GM11168 (cell line): ENCODE data around the gene SLC17A2.

Source experiments
- in situ Hi-C: fragments of 300-500 bp; cut with MboI; formaldehyde crosslinking; loops from one replicate; pipeline ENCODE4 v1.12.0; 2022; ENCODE audit warnings: low sequenced_read_pairs; ENCODE audit not compliant: unreplicated experiment

SLC17A2 gene, protein sequence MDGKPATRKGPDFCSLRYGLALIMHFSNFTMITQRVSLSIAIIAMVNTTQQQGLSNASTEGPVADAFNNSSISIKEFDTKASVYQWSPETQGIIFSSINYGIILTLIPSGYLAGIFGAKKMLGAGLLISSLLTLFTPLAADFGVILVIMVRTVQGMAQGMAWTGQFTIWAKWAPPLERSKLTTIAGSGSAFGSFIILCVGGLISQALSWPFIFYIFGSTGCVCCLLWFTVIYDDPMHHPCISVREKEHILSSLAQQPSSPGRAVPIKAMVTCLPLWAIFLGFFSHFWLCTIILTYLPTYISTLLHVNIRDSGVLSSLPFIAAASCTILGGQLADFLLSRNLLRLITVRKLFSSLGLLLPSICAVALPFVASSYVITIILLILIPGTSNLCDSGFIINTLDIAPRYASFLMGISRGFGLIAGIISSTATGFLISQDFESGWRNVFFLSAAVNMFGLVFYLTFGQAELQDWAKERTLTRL

DNA sequence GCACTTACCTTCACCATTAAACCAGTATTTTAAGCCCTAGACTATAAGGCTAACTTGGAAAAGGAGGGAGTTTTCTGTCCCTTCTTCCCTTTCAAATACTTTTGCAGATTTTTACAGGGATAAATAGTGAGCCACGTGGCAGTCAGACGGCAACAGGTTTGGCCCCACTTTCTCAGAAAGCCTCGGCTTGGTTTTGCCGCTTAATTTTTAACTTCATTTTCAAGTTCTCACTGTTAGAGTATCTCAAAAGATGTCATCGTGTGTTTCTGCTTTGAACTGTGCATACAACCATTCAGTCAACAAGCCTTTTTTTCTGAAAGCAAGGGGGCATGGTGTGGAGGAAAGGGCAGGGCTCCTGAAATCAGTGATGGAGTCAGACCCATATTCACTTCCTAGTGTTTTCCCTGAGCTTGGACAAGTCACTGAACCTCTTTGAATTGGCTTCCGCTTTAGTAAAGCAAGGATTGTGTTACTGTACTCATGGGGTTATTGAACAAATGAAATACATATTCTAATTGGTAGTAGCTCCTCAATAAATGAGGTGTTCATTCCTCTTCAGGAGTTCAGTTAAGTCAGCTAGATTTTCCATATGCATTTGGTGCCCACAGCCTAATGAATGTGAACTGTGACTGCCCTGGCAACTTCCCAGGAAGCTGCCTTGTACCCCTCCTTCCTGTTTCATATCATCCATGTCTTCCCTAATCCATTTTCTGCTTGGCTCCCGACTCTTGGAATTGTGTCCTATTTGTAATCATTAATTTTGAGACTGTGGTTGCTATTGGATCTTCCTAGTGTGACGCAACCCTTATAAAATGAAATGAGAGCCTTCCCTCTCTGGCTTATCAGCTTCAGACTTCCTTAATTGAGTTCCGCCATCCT lies at the start of gene SLC17A2:
SLC17A2 (minus strand) TSS at position 160 of the 879 bp plus-strand sequence. CDS start 4,895 bp downstream, outside the sequence.
- in situ Hi-C loops, result no loop called here

DNA sequence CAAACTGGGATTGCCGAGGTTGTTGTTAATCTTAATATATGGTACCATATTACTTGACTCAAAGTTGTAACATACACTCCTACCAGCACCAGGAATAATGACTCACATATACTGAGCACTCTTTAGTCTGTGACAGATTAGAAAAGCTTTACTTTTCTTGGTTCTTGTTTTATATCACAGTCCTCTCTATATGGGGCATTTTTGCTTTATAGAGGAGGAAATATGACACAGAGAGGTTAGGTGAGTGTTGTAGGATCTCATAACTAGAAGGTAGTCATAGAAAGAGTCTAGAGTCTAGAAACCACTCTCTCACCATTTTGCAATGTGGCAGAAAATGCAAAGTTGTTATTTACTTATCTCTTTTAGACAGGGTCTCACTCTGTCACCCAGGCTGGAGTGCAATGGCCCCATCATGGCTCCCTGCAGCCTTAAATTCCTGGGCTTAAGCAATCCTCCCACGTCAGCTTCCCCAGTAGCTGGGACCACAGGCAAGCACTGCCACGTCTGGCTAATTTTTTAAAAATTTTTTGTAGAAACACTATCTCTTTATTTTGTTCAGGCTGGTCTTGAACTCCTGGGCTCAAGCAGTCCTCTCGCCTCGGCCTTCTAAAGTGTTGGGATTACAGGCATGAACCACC lies 45.6 kb upstream of the SLC17A2 start:
- in situ Hi-C loops, result no loop called here

DNA sequence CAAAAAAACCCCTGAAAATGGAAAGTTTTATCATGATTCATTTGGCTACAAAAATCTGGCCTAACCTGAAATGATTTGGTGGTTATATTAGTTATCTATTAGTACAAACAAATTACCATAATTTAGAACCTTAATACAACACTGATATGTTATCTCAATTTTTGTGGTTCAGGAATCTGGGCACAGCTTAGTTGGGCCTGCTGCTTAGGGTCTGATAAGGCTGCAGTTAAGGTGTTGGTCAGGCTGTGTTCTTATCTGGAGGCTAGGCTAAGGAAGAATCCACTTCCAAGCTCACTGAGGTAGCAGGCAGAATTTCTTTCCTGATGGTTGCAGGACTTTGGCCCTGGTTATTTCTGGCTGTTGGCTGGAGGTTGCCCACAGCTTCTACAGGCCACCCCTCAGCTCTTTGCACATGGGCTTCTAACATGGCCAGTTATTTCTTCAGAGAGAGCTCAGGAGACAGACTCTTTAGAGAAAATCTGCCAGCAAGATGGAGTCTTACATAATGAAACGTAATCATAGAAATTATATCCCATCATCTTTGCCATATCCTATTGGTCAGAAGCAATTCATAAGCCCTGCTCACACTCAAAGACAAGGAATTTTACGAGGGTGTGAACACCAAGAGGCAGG lies 43.5 kb upstream of the SLC17A2 start:
- in situ Hi-C loops, result no loop called here

DNA sequence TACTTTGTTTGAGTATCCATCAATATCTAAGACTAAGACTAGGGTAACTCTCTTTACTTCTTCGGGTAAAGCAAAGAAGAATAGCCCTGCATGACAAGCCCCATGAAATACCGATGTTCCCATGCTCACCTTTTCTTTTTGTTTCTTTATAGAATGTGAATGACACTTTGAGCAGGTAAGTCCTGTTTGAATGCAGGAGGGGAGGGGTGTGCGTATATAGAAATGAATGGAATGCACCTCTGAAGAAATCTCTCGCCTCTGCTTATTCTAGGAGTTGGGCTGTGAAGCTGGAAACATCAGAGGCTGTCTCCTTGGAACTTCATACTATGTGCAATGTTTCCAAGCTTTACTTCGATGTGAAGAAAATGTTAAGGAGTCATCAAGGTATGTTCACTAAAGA lies 42.4 kb upstream of the SLC17A2 start:
- in situ Hi-C loops, result no loop called here

DNA sequence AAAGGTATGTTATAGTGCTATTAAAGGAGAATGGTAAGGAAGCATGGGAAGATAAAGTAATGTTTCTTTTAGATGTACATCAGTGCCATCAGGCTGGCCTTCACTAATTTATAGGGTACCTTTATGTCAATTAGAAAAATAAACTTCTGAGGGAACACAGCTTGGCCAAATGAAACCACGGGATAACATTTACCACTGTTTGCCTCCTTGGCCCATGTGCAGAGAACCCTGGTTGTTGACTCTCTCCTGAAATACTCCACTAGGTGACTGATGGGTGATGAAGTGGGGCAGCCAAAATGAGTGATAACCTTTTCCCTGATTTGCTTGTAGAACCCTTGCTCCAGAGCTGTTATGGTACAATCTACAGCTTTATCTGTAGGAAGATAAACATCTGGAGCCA lies 41.6 kb upstream of the SLC17A2 start:
- in situ Hi-C loops, result no loop called here

DNA sequence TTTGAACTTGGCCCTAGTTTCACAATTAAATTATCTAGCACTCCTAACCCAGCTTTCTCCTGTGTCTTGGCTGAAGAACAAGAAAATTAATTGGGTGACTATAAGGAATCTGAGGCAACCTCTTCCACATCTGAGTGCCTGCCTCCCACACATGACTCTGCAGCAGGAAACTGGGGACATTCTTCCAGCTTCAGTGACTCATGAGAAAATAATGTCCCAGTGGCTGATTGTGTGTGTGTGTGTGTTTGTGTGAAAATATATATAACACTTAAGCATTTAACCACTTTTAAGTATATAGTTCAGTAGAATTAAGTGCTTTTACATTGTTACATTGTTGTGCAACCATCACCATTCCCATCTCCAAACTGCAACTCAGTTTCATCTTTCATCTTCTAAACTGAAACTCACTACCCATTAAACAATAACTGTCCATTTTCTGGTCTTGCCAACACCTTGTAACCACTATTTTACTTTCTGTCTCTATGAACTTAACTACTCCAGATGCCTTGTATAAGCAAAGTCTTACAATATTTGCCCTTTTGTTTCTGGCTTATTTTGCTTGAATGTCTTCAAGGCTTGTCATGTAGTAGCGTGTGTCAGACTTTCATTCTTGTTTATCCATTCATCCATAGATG lies 40.8 kb upstream of the SLC17A2 start:
- in situ Hi-C loops, result no loop called here

DNA sequence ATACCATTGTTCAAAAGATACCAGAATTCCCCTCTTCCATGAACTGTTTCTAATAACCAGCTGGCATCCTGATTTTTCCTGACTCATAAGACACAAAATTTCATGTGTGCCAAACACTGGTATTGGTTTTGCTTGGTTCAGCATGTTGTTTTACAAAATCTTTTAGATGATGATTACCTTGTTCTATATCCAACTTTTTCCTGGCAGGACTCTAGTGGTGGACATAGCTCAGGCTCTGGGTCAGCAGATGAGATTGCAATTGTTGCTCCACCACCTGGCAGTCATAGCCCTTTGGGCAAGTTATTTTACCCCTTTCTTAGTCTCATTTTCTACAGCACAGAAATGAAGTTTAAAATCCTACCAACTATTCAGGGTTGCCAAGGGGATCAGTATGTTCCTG lies 38.3 kb upstream of the SLC17A2 start:
- in situ Hi-C loops, result no loop called here

DNA sequence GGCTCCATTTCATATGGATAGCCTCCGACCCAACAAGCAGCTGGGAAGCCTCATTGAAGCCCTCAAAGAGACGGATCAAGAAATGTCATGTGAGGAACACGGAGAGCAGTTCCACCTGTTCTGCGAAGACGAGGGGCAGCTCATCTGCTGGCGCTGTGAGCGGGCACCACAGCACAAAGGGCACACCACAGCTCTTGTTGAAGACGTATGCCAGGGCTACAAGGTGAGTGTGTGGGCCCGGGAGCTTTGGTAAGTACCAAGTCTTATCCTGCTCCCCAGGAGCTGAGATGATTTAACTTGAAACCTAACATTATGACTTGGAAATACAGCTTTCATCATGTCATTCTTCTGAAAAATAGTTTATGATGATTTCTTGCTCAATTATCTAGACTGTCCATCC lies 36.2 kb upstream of the SLC17A2 start:
- in situ Hi-C loops, result no loop called here

DNA sequence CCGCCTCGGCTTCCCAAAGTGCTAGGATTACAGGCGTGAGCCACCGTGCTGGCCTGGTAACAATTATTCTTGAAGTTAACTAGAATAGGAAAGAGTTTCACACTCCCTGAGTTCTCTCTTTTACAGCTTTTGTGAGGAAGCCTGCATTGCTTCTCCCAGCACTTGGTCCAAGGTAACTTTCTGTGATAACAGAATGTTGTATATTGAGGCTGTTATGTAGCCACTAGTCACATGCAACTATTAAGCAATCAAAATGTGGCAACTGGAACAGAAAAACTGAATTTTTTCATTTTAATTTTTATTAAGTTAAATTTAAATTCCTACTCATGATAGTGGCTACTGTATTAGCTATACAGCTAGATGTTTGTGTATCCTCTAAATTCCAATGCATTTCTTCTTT lies 34.6 kb upstream of the SLC17A2 start:
- in situ Hi-C loops, result no loop called here

DNA sequence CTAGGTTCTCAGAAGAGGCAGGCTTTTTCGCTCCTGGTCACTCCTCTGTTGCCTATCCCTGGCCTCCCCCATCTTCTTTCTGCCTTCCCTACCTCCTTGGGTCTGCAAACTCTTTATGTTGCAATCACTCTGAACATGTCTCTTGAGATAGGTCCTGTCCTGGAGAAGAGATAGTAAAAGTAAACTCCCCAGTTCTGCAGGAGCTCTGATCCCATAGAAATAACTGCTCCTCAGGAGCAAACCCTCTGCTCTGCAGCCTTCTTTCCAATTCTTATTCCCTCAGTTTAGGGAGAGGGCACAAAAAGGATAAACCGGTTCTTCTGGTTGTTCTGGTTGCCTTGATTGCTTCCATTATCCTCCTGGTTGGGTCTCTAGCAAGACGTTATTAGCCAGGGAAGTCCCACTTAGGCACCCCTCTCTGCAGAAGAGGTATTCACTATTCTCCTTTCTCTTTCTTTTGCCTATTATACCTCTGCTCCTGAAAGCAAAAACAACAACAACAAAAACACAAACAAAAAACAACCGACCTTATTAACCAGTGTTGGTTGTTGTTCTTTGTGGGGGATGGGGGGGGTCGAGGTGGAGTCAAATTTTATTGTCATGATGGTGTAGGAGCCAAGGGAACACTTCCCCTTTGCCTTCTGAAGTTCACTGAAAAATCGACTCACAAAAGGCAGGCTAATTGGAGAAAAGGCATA lies 33.1 kb upstream of the SLC17A2 start:
- in situ Hi-C loops, result no loop called here

DNA sequence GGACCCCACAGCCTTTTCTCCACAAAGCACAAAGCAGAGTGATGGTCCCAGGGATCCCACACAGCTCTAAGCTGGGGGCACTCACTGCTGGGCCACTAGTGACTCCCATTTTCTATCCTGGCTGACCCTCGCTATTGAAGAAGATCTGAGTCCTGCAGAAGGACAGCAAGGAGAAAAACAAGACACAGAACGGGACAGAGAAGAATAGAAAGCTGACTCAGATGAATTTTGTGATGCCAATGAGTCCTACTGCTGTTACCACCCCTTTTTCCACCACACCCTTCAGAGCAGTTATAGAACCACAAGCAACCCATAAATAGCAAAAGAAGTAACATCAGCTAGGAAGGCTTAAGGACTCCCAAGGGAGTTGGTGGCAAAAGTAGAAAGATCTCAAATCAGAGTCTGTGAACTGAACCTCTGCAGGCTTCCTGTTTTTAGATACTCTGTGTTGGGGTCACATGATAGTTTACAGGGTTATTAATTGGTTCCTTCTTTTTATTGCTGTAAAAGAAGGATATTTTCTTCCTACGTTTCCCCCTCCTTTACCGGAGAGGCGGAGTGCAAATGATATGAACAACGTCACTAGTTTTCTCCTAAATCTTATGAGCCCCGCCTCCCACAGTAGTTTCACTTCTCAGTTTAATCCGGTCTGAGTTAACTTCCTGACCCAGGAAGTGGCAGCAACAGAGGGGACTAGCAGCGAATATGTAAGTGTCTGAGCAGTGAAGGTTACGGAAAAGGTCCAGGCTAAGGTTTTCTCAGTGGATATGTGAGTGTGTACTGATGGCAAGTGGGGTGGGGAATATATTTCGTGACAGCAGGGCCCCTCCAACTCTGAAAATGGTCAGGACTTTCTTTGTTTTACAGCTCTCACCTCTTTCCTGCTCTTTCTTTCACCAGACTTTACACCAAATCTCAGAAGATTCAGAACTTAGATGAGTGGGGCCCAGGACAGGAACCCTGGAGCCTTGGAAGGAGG lies 31.9 kb upstream of the SLC17A2 start, which contains the start of gene TRIM38:
TRIM38 (plus strand) TSS at position 654 of the 979 bp plus-strand sequence. CDS start 3,721 bp downstream, outside the sequence.
- in situ Hi-C loops, result no loop called here

DNA sequence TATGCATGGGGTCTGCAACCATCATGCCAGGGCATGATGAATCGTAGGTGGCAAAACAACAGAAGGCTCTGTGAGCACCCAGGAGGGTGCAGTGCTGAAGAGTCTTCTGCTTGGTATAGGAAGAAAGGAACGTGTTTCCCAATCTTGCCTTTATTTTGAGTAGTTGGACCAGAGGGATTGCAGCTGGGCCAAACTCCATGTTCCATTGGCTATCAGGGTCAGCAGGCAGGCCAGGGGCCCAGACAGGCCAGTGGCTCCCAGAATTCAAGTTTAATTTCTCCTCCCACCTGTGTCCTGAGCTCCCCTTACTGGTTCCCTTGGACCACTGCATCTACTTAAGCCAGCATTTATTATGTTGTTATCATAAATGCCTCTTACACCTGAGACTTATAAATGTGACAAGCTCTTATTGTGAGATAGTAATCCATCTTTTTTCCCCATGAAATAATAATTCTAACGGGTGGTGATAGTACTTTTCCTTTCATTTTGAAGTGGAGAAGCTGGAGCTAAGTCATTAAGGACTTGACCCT lies 31.2 kb upstream of the SLC17A2 start:
- in situ Hi-C loops, result no loop called here

DNA sequence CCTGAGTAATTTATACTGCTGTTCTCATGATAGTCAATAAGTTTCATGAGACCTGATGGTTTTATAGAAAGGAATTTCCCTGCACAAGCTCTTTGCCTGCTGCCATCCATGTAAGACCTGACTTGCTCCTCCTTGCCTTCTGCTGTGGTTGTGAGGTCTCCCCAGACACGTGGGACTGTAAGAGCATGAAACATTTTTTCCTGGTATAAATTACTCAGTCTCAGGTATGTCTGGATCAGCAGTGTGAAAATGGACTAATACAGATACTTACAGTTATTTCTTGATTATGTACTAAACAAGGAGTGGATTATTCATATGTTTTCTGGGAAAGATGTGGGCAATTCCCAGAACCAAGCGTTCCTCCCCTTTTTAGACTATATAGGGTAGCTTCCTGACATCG lies 30.2 kb upstream of the SLC17A2 start:
- in situ Hi-C loops, result no loop called here

DNA sequence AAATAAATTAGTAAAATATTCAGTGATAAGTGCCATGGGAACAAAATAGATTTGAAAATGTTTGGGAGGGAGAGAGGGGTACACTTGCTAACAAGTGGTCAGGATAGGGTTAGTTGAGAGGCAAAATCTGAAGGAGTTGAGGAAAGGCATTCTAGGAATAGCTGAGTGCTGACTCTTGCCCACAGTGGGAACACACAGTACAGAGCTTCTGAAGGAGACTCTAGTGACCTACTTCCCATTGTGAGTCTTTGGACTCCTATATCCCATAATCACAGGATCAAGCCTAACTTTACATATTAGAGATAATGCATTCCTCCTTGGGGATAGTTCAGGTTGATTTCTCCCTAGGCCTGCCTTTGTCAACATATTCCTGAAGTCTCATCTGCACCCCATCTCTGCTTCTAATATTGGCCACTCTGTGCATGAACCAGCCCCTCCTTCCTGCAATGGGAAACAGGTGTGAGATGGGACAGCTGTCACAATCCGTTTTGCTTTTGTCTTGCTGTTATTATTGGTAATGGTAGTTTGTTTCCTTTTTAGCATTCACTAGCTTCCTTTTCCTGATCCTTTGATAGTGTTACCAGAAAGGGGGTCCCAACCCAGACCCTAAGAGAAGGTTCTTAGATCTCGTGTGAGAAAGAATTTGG lies 29.5 kb upstream of the SLC17A2 start:
- in situ Hi-C loops, result no loop called here

DNA sequence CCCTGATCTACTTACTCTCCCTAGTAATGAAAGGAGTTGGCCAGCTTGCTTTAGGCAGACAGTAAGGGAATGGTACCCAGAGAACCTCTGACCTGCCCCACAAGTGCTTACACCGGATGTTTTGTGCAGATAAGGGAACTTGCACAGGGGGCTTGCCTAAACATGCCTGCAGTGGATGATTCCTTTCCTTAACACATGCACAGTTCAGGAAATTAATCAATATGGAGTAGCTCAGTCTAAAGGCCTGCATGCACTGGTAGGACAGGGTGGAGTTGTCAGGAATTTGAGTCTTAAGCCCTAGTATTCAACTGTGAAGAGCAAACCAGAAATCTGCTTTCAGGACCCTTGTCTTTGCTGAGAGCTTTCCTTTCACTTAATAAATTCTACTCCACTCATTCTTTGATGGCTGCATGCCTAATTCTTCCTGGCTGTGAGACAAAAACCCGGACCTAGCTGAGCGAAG lies 28.2 kb upstream of the SLC17A2 start:
- in situ Hi-C loops, result no loop called here

DNA sequence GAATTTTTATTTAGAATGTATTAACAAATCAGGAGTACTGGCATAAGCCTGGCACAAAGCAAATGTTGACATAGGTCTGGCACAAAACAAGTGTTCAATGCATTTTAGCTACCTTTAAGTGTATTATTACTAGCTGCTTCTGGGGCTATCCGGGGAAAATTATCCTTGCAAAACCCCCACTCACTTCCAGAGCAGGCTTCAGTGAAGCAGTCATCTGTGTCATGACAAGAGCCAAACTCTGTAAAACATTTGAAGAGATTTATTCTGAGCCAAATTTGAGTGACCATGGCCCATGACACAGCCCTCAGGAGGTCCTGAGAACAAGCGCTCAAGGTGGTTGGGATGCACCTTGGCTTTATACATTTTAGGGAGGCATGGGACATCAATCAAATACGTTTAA lies 25.7 kb upstream of the SLC17A2 start:
- in situ Hi-C loops, result no loop called here

DNA sequence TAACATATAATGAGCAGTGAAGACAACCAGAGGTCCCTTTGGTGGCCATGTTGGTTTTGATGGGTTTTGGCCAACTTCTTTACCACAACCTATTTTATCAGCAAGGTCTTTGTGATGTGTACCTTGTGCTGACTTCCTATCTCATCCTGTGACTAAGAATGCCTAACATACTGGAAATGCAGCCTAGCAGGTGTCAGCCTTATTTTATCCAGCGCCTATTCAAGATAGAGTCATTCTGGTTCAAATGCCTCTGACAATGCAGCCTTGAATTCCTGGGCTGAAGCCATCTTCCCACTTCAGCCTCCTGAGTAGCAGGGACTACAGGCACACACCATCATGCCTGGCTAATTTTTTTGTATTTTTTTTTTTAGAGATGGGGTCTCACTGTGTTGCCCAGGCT lies 24.3 kb upstream of the SLC17A2 start:
- in situ Hi-C loops, result no loop called here
